Mucosa of gallbladder (tissue), 1 donor: Measurements from ENCODE around the gene PRSS53. TPM values are rescaled to one million over a fixed set of nuclear protein-coding genes. Genes with fewer than 3 reads are reported as not detected.
"Not testable (repeated sequence)": the region's sequence is repeated elsewhere in the genome, so short reads cannot be mapped to it uniquely, and the experiment has no call there.

Experiments used
- DNase-seq: peaks from one replicate; pipeline ENCODE4 v3.0.0-alpha.2; 2020; ENCODE audit warnings: low spot score
- total RNA-seq: library from RNA; stranded (reverse); gene quantifications from one replicate; pipeline ENCODE4 v1.2.1, GENCODE V29; 2021
- donor health status: DM: no; HTN: no; CAD: no.

The PRSS53 gene
- total RNA-seq, 1 donor from 2014 or later, result 4.5 TPM

DNA sequence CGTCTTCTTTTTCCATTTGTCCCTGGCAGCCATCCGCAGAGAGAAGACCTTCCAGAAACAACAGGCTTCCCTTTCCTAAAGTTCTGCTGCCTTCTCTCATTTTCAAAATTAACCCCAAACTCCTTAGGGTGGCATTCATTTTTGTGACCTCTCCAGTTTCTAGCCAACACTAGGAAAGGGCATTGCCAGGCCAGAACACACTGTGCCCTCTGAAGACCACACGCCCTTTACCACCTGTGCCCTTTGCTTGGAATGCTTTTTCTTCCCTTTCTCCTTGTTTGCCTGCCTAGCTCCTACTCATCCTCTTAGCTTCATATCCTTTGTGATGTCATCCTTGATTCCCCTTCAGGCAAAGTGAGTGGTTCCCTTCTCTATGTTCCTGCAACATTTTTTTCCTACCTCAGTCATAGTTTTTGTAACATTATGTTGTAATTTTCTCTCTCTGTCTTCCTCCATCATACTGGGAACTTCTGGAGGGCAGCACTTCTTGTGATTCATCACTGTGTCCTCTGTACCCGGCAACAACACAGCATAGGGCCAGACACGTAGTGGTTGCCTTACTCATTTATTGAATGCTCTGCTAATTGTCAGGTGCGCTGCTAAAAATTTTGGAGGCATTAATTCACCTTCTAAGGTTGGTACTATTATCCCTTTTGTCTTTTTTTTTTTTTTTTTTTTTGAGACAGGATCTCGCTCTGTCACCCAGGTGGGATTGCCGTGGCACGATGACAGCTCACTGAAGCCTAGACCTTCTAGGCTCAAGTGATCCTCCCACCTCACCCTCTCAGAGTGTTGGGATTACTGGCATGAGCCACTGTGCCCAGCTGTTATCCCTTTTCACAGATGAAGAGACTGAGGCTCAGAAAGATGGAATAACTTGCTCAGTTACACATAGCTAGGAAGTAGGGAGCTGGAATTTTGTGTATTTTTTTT is 29.7 kb upstream of the PRSS53 start:
- no peak for DNase-seq

DNA sequence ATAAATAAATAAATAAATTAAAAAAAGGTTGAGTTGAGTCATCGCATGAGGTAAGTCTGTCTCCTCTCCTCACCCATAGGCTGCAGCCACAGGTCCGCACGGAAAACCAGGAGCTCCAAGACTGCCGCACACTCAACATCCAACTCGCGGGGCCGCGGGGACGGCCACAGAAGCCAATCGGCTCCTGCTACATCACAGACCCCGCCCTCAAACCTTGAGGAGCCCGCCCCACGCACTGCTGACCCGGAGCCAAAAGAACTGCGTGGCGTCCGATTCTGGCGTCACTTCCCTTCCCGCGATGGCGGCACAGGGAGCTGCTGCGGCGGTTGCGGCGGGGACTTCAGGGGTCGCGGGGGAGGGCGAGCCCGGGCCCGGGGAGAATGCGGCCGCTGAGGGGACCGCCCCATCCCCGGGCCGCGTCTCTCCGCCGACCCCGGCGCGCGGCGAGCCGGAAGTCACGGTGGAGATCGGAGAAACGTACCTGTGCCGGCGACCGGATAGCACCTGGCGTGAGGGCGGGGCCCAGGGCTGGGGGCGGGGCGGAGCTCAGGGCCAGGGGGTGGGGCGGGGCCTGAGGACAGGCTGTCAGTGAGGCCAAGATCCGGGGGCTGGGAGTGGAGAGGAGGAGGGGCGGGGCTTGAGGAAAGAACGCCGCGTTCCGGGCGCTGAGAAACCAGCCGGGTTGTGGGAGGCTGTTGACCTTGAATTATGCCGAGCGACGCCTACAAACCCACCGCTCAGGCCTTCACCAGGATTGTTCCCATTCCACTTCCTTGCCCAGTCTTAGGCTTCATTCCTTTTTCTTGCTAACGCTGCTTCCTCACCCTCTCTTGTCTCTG is 28.9 kb upstream of the PRSS53 start, which contains the start of gene KAT8:
Gene KAT8, plus strand, starts transcription at position 281 of the 839 bp plus-strand sequence. Its CDS starts 18 bp downstream, at position 299.
- DNase-seq, result peak; percentile 98

DNA sequence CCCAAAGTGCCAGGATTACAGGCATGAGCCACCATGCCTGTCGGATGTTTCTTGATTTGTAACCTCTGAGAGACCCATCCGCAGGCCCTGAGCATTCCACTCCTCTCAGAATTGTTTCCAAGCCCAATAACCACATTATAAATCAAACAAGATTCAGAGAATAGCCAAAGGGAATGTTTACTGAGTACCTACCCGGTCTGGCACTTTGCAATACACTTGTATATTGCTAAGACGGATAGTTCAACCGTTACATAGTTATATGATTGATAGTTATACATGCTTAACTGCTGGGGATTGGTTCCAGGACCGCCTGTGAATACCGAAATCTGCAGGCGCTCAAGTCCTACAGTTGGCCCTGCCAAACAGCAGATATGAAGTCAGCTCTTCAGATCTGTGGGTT is 25.7 kb upstream of the PRSS53 start:
- DNase-seq, result no peak

- DNase-seq, result no peak
Measured at GRCh38 chr16:31113121-31114120, 24.7 kb upstream of the PRSS53 start.

GRCh38 chr16:31112711-31113110 is 24.0 kb upstream of the PRSS53 start:
- no peak for DNase-seq

GRCh38 chr16:31111881-31112466 is 23.2 kb upstream of the PRSS53 start:
- DNase-seq, result no peak

DNA sequence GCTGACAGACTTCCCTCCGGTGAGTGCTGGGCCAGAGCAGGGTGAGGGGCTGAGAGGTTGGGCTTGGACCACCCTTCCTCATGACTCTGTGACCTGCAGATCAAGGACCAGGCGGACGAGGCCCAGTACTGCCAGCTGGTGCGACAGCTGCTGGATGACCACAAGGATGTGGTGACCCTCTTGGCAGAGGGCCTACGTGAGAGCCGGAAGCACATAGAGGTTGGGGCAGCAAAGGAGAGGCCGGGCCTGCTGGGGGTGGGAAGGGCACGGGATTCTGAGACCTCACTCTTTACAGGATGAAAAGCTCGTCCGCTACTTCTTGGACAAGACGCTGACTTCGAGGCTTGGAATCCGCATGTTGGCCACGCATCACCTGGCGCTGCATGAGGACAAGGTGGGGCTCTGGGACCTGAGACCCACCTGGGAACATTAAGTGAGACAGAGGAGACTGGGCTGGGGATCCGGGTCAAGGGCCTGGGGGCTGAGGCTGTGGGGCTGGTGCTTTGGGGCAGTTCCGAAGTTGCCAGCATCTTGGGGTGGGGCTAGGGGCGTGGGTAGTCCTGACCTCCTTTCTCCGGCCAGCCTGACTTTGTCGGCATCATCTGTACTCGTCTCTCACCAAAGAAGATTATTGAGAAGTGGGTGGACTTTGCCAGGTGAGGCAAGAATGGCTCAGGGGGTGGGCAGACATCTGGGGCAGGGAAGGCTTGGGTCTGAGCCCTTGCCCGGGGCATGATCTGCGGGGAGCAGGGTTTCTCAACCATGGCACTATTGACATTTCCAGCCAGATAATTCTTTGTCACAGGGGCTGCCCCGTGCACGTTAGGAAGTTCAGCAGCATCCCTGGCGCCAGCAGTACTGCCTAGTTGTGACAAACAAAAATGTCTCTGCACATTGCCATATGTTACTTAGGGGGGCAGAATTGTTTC is 21.6 kb upstream of the PRSS53 start:
- no peak for DNase-seq

DNA sequence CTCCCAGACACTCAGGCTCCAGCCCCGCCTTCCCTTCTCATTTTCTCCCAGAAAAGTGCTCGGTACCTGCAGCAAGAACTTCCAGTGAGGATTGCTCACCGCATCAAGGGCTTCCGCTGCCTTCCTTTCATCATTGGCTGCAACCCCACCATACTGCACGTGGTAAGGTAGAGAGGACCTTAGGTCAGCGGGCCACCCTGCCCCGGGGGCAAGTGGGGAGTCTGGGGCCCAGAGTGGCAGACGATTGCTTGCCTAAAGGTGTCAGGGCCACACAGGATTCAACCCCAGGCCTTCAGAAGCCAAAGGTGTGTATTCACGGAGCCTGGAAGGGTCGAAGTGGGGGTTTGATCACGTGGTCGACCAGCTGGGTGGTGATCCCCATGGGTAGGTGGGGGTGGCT is 20.9 kb upstream of the PRSS53 start:
- no peak for DNase-seq

DNA sequence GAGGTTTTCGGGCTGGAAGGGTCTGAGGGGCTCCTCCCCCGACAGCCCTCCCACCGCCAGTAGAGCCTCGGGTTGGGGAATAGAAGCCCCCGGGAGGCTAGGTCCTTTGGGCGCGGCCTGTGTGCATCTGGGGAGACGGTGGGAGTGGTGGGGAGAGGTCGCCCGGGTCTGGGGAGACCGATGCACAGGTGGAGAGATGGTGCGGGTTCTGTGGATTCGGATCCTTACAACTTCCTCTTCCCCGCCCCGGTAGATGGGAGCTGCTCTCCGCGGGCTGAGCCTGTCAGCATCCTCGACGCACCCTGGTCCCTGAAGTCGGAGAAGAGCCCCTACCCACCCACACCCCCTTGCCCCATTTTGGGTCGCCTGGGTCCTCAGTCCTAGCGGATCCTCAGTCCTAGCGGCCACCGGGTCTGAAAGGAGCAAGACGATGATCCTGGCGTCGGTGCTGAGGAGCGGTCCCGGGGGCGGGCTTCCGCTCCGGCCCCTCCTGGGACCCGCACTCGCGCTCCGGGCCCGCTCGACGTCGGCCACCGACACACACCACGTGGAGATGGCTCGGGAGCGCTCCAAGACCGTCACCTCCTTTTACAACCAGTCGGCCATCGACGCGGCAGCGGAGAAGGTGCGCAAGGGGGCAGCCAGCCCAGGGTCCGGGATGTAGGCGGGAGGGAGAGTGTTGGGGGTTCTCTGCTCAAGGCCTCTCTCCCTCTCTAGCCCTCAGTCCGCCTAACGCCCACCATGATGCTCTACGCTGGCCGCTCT is 20.2 kb upstream of the PRSS53 start:
- no peak for DNase-seq

DNA sequence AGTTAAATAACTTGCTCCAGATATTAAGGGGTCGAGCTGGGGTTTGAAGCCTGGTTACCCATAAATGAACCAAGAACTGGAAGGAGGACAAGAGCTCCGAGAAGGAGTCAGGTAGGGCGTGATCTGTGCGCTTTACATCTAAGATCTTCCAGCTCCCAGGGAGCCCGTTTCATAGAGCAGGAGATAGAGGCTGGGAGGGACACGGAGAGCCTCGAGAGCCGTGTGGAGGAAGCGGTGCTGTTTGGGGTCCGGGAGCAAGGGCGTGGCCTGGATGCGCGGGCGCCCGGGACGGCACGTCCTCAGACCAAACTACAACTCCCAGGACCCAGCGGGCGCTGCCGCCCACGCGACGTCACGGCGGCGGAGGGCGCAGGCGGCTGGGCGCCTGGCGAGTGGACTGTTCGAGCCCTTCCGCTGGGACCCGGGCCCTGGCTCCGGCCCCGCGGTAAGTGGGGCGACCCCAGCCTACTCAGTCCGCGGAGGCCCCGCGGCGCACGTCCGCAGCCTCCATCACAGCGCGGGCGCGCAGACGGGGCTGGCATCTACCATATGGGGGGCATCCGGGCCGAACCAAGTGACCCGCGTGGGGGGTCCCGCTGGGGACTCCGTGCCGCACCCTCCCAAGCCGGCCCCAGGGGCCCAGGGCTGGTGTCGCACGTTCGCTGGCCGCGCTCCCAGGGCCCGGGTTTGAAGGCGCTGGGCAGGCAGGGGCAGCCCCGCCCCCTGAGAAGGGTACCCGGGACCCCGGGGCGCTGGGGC is 19.5 kb upstream of the PRSS53 start, which contains the start of gene BCKDK:
Gene BCKDK, plus strand, starts transcription at position 352 of the 759 bp plus-strand sequence. CDS start 838 bp downstream, outside the sequence.
- DNase-seq, result peak; percentile 60

- no peak for DNase-seq
Measured at GRCh38 chr16:31107465-31107867, 18.7 kb upstream of the PRSS53 start.

- no peak for DNase-seq
Measured at GRCh38 chr16:31106509-31107464, 18.0 kb upstream of the PRSS53 start.

- DNase-seq, result peak; percentile 82
Measured at GRCh38 chr16:31105677-31106213, 17.0 kb upstream of the PRSS53 start.

- DNase-seq, result not testable (repeated sequence)
Measured at GRCh38 chr16:31100876-31101641, 12.3 kb upstream of the PRSS53 start.

- DNase-seq, result no peak
Measured at GRCh38 chr16:31099860-31100638, 11.3 kb upstream of the PRSS53 start.
